ENCODE data around the gene NSUN3.

The NSUN3 gene

GRCh38 chr3:94121161-94121560 is 58.3 kb downstream of the NSUN3 start:
- Histone ChIP-seq H3K27ac (no peak overlapping the region), H3K4me1 (no peaks in the 10 kb centered on the region), H3K36me3 (ENCODE audit: control insufficient read depth, insufficient read depth, low read length) (no peaks in the 10 kb centered on the region), H2AFZ (no peak overlapping the region), H3K4me2 (ENCODE audit: low read length) (no peak overlapping the region), H3K27me3 (ENCODE audit: control insufficient read depth, insufficient read depth, low read length) (no peaks in the 10 kb centered on the region), H3K9ac (no peak overlapping the region), H3K4me3 (ENCODE audit: low read depth, low read length) (no peak overlapping the region), H3K79me2 (no peaks in the 10 kb centered on the region), H3K9me3 (ENCODE audit: control insufficient read depth, low read length) (no peaks in the 10 kb centered on the region)
- TF ChIP-seq, protein P1, sequence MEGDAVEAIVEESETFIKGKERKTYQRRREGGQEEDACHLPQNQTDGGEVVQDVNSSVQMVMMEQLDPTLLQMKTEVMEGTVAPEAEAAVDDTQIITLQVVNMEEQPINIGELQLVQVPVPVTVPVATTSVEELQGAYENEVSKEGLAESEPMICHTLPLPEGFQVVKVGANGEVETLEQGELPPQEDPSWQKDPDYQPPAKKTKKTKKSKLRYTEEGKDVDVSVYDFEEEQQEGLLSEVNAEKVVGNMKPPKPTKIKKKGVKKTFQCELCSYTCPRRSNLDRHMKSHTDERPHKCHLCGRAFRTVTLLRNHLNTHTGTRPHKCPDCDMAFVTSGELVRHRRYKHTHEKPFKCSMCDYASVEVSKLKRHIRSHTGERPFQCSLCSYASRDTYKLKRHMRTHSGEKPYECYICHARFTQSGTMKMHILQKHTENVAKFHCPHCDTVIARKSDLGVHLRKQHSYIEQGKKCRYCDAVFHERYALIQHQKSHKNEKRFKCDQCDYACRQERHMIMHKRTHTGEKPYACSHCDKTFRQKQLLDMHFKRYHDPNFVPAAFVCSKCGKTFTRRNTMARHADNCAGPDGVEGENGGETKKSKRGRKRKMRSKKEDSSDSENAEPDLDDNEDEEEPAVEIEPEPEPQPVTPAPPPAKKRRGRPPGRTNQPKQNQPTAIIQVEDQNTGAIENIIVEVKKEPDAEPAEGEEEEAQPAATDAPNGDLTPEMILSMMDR (IDR thresholded peaks at IDR 0.05) = no peak

- TF ChIP-seq, protein P1 (IDR thresholded peaks at IDR 0.05) = no peak
- H3K36me3 ChIP-seq (ENCODE audit: control insufficient read depth, insufficient read depth, low read length) = no peaks in the 10 kb centered on the region
- no peak overlapping the region for H3K4me3 ChIP-seq (ENCODE audit: low read depth, low read length)
- no peaks in the 10 kb centered on the region for H3K27me3 ChIP-seq (ENCODE audit: control insufficient read depth, insufficient read depth, low read length)
- no peak overlapping the region for H3K9ac ChIP-seq
- no peaks in the 10 kb centered on the region for H3K79me2 ChIP-seq
- H3K4me2 ChIP-seq (ENCODE audit: low read length) = no peak overlapping the region
- H2AFZ ChIP-seq = no peak overlapping the region
- no peaks in the 10 kb centered on the region for H3K9me3 ChIP-seq (ENCODE audit: control insufficient read depth, low read length)
- no peak overlapping the region for H3K27ac ChIP-seq
- H3K4me1 ChIP-seq = peaks cover 2% of the 10 kb centered on the region
These were observed 64.3 kb downstream of the NSUN3 start for GRCh38 chr3:94127115-94127514.

- H3K9ac ChIP-seq = no peak overlapping the region
- H2AFZ ChIP-seq = no peak overlapping the region
- peaks cover 2% of the 10 kb centered on the region for H3K4me1 ChIP-seq
- no peaks in the 10 kb centered on the region for H3K79me2 ChIP-seq
- TF ChIP-seq, protein P1 (IDR thresholded peaks at IDR 0.05) = no peak
- H3K36me3 ChIP-seq (ENCODE audit: control insufficient read depth, insufficient read depth, low read length) = no peaks in the 10 kb centered on the region
- no peak overlapping the region for H3K27ac ChIP-seq
- no peak overlapping the region for H3K4me2 ChIP-seq (ENCODE audit: low read length)
- no peaks in the 10 kb centered on the region for H3K9me3 ChIP-seq (ENCODE audit: control insufficient read depth, low read length)
- no peaks in the 10 kb centered on the region for H3K27me3 ChIP-seq (ENCODE audit: control insufficient read depth, insufficient read depth, low read length)
- no peak overlapping the region for H3K4me3 ChIP-seq (ENCODE audit: low read depth, low read length)
These were observed 67.8 kb downstream of the NSUN3 start for GRCh38 chr3:94130690-94131089.

GRCh38 chr3:94132777-94133176 is 69.9 kb downstream of the NSUN3 start:
- Histone ChIP-seq H3K4me2 (ENCODE audit: low read length) (no peak overlapping the region), H3K9ac (no peak overlapping the region), H3K27ac (no peak overlapping the region), H2AFZ (no peak overlapping the region), H3K36me3 (ENCODE audit: control insufficient read depth, insufficient read depth, low read length) (no peaks in the 10 kb centered on the region), H3K79me2 (no peaks in the 10 kb centered on the region), H3K9me3 (ENCODE audit: control insufficient read depth, low read length) (no peaks in the 10 kb centered on the region), H3K27me3 (ENCODE audit: control insufficient read depth, insufficient read depth, low read length) (no peaks in the 10 kb centered on the region), H3K4me3 (ENCODE audit: low read depth, low read length) (no peak overlapping the region), H3K4me1 (peaks cover 2% of the 10 kb centered on the region)
- TF ChIP-seq, protein P1 (IDR thresholded peaks at IDR 0.05) = no peak

- H3K27ac ChIP-seq = no peak overlapping the region
- TF ChIP-seq, protein P1 (IDR thresholded peaks at IDR 0.05) = no peak
- H3K4me2 ChIP-seq (ENCODE audit: low read length) = no peak overlapping the region
- no peaks in the 10 kb centered on the region for H3K36me3 ChIP-seq (ENCODE audit: control insufficient read depth, insufficient read depth, low read length)
- no peak overlapping the region for H3K4me3 ChIP-seq (ENCODE audit: low read depth, low read length)
- H3K9me3 ChIP-seq (ENCODE audit: control insufficient read depth, low read length) = no peaks in the 10 kb centered on the region
- no peaks in the 10 kb centered on the region for H3K79me2 ChIP-seq
- H3K27me3 ChIP-seq (ENCODE audit: control insufficient read depth, insufficient read depth, low read length) = no peaks in the 10 kb centered on the region
- H3K4me1 ChIP-seq = peaks cover 2% of the 10 kb centered on the region
- no peak overlapping the region for H3K9ac ChIP-seq
- no peak overlapping the region for H2AFZ ChIP-seq
These were observed 73.3 kb downstream of the NSUN3 start for GRCh38 chr3:94136133-94136532.

Data from parathyroid adenoma (tissue), 2 donors.